Measurements from ENCODE around the gene DCLK1. TPM values are rescaled to one million over a fixed set of nuclear protein-coding genes. Genes with fewer than 3 reads are reported as not detected.

Gene DCLK1
- total RNA-seq, 1 donor from 2014 or later: 2.9 TPM

- Histone ChIP-seq H3K36me3 (ENCODE audit: control insufficient read depth, insufficient read depth, low read length) (no peaks in the 10 kb centered on the region), H3K4me3 (ENCODE audit: low read depth, low read length) (no peak overlapping the region), H3K27me3 (ENCODE audit: control insufficient read depth, insufficient read depth, low read length) (peaks cover 2% of the 10 kb centered on the region)
- no peak for TF ChIP-seq CTCF (IDR thresholded peaks at IDR 0.05; ENCODE audit: insufficient read depth, low read length, poor library complexity, severe bottlenecking)
- DNase-seq (ENCODE audit: low read depth): no peak
These were observed 366.7 kb downstream of the DCLK1 start for GRCh38 chr13:35764326-35765015.

DNA sequence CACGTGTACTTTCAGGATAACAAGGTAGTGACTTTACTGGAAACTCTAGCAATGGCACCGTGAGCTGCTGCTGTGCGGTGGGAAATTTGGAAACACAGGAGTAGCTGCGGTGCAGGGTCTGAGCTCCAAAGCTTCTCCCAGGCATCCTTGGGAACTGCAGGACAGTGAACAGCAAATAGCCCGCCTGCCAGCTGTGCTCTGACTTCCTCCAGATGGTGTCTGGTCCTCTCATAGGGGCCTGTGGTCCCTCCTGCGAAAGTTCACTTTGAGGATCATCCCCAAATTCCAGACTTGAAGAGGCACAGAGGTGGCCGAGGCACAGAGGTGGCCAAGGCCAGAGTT, 367.4 kb downstream of the DCLK1 start:
- no peak overlapping the region for H3K4me3 ChIP-seq (ENCODE audit: low read depth, low read length)
- DNase-seq (ENCODE audit: low read depth): no peak
- no peaks in the 10 kb centered on the region for H3K36me3 ChIP-seq (ENCODE audit: control insufficient read depth, insufficient read depth, low read length)
- peaks cover 2% of the 10 kb centered on the region for H3K27me3 ChIP-seq (ENCODE audit: control insufficient read depth, insufficient read depth, low read length)
- TF ChIP-seq CTCF (IDR thresholded peaks at IDR 0.05; ENCODE audit: insufficient read depth, low read length, poor library complexity, severe bottlenecking): no peak

DNA sequence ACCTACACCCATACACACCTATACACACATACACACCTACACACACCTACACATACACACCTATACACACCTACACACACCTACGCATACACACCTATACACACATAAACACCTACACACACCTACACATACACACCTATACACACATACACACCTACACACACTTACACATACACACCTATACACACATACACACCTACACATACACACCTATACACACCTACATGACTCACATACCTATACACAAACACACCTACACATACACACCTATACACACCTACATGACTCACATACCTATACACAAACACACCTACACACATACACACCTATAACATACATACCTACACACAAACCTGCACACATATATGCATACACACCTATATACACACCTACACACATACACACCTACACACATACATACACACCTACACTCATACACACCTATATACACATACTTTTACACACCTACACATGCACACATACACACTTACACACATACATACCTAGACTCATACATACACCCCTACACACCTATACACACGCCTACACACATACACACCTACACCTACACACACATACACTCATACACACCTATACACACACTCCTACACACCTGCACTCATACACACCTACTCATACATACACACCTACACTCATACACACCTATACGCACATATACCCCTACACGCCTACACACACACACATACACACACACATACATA, 368.0 kb downstream of the DCLK1 start:
- TF ChIP-seq CTCF (IDR thresholded peaks at IDR 0.05; ENCODE audit: insufficient read depth, low read length, poor library complexity, severe bottlenecking): no peak
- Histone ChIP-seq H3K36me3 (ENCODE audit: control insufficient read depth, insufficient read depth, low read length) (no peaks in the 10 kb centered on the region), H3K4me3 (ENCODE audit: low read depth, low read length) (no peak overlapping the region), H3K27me3 (ENCODE audit: control insufficient read depth, insufficient read depth, low read length) (peaks cover 2% of the 10 kb centered on the region)
- DNase-seq (ENCODE audit: low read depth): no peak

- no peak for DNase-seq (ENCODE audit: low read depth)
- H3K27me3 ChIP-seq (ENCODE audit: control insufficient read depth, insufficient read depth, low read length): peaks cover 2% of the 10 kb centered on the region
- H3K36me3 ChIP-seq (ENCODE audit: control insufficient read depth, insufficient read depth, low read length): no peaks in the 10 kb centered on the region
- no peak overlapping the region for H3K4me3 ChIP-seq (ENCODE audit: low read depth, low read length)
- no peak for TF ChIP-seq CTCF (IDR thresholded peaks at IDR 0.05; ENCODE audit: insufficient read depth, low read length, poor library complexity, severe bottlenecking)
These were observed 369.5 kb downstream of the DCLK1 start for GRCh38 chr13:35761440-35762252.

- H3K4me3 ChIP-seq (ENCODE audit: low read depth, low read length): no peak overlapping the region
- H3K36me3 ChIP-seq (ENCODE audit: control insufficient read depth, insufficient read depth, low read length): no peaks in the 10 kb centered on the region
- H3K27me3 ChIP-seq (ENCODE audit: control insufficient read depth, insufficient read depth, low read length): peaks cover 2% of the 10 kb centered on the region
- no peak for DNase-seq (ENCODE audit: low read depth)
- TF ChIP-seq CTCF (IDR thresholded peaks at IDR 0.05; ENCODE audit: insufficient read depth, low read length, poor library complexity, severe bottlenecking): no peak
These were observed 370.4 kb downstream of the DCLK1 start for GRCh38 chr13:35760735-35761281.
